Measurements from ENCODE around the gene WDR41. TPM values are rescaled to one million over a fixed set of nuclear protein-coding genes. Genes with fewer than 3 reads are reported as not detected.

WDR41 gene
- total RNA-seq, 2 donors from 2014 or later, result 61.6 to 80.9 TPM

DNA sequence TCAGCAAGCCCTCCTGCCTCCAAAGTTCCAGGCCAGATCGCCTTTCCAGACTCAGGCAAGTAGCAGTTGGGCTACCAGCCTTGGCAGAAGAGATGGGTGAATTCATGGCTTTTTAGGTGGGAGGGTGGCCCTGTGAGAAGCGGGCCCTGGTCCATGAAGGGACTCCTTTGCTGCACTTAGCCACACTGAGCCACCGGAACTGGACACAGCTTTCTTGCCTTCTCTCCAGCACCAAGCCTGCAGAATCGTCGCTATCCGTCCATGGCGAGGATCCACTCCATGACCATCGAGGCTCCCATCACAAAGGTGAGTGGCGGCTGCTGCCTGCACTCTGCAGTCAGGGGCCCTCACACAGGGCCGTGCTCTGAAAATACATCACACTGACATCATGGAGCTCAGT is 85.0 kb downstream of the WDR41 start:
- no peaks in the 10 kb centered on the region for H3K4me1 ChIP-seq (ENCODE audit: control insufficient read depth, insufficient read depth, low read length)
- H3K27me3 ChIP-seq (ENCODE audit: control insufficient read depth, insufficient read depth, low read length, poor library complexity, severe bottlenecking), result no peaks in the 10 kb centered on the region
- Mint-ChIP-seq H3K27ac (no peak overlapping the region), H3K36me3 (ENCODE audit: low read depth) (no peaks in the 10 kb centered on the region), H3K27me3 (ENCODE audit: insufficient read depth) (no peaks in the 10 kb centered on the region), H3K4me3 (no peak overlapping the region), H3K4me1 (no peaks in the 10 kb centered on the region), H3K9me3 (no peaks in the 10 kb centered on the region)
- no peak overlapping the region for H3K9ac ChIP-seq (ENCODE audit: extremely low read depth, low read length, poor library complexity, severe bottlenecking)
- no peak overlapping the region for H3K4me3 ChIP-seq (ENCODE audit: low read length)
- DNase-seq, result no peak
- no peaks in the 10 kb centered on the region for H3K36me3 ChIP-seq (ENCODE audit: control insufficient read depth, insufficient read depth, low read length)
- no peak overlapping the region for H3K27ac ChIP-seq (ENCODE audit: low read depth, low read length)
- TF ChIP-seq, protein P1, sequence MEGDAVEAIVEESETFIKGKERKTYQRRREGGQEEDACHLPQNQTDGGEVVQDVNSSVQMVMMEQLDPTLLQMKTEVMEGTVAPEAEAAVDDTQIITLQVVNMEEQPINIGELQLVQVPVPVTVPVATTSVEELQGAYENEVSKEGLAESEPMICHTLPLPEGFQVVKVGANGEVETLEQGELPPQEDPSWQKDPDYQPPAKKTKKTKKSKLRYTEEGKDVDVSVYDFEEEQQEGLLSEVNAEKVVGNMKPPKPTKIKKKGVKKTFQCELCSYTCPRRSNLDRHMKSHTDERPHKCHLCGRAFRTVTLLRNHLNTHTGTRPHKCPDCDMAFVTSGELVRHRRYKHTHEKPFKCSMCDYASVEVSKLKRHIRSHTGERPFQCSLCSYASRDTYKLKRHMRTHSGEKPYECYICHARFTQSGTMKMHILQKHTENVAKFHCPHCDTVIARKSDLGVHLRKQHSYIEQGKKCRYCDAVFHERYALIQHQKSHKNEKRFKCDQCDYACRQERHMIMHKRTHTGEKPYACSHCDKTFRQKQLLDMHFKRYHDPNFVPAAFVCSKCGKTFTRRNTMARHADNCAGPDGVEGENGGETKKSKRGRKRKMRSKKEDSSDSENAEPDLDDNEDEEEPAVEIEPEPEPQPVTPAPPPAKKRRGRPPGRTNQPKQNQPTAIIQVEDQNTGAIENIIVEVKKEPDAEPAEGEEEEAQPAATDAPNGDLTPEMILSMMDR (conservative IDR thresholded peaks at IDR 0.05), result no peak
- WGBS, 2 experiments (ENCODE audit: insufficient coverage in 1 of 2, insufficient read length in 1 of 2), result 93 to 95% methylated on average over 6 to 10 of the region's 10 CpGs
- H3K9me3 ChIP-seq (ENCODE audit: control insufficient read depth, low read length), result no peaks in the 10 kb centered on the region

DNA sequence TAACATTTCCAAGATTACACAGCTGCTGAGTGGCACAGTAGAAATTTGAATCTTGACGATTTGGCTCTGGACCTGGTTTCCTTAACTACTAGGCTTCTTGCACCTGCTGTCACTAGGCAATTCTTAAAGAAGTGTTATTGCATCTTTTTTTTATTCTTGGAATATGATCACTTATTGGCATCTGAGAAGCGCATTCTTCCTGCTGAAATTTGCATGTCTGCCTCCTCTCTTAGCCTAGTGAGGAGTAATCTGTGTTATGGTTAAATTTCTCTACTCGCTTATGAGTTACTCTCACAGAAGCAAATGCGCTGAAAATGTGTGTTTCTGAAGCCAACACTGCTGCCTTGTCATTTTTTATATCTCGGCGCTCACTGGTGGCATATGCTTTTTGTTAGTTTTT is 89.3 kb downstream of the WDR41 start:
- H3K27ac ChIP-seq (ENCODE audit: low read depth, low read length), result no peak overlapping the region
- Mint-ChIP-seq H3K9me3 (no peaks in the 10 kb centered on the region), H3K27ac (no peak overlapping the region), H3K4me1 (peaks cover 2% of the 10 kb centered on the region), H3K36me3 (ENCODE audit: low read depth) (no peaks in the 10 kb centered on the region), H3K27me3 (ENCODE audit: insufficient read depth) (no peaks in the 10 kb centered on the region), H3K4me3 (no peak overlapping the region)
- H3K9ac ChIP-seq (ENCODE audit: extremely low read depth, low read length, poor library complexity, severe bottlenecking), result no peak overlapping the region
- H3K36me3 ChIP-seq (ENCODE audit: control insufficient read depth, insufficient read depth, low read length), result no peaks in the 10 kb centered on the region
- 90 to 96% methylated on average over 6 of the region's 6 CpGs for WGBS, 2 experiments (ENCODE audit: insufficient coverage in 1 of 2, insufficient read length in 1 of 2)
- no peak for DNase-seq
- no peak overlapping the region for H3K4me3 ChIP-seq (ENCODE audit: low read length)
- H3K9me3 ChIP-seq (ENCODE audit: control insufficient read depth, low read length), result no peaks in the 10 kb centered on the region
- no peaks in the 10 kb centered on the region for H3K27me3 ChIP-seq (ENCODE audit: control insufficient read depth, insufficient read depth, low read length, poor library complexity, severe bottlenecking)
- TF ChIP-seq, protein P1 (conservative IDR thresholded peaks at IDR 0.05), result no peak
- H3K4me1 ChIP-seq (ENCODE audit: control insufficient read depth, insufficient read depth, low read length), result no peaks in the 10 kb centered on the region

DNA sequence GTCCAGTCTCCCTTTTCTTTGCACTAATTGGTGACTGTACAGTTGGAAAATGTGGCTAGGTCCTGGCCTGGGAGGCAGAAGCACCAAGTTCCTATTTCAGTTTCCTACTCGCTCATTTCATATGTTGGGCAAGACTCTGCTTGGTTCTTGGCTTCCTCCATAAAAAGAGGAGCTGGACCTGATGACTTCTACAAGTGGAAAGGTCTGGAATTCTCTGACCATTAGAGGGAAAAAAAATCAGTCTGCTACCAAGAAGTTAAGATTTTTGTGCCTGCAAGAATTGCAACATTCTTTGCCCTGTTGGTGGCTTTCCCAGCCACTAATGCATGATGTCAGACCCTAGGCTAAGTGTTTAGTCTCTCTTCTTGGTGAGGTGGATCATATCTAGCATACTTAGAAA is 91.5 kb downstream of the WDR41 start:
- Mint-ChIP-seq H3K36me3 (ENCODE audit: low read depth) (no peaks in the 10 kb centered on the region), H3K27me3 (ENCODE audit: insufficient read depth) (no peaks in the 10 kb centered on the region), H3K4me3 (no peak overlapping the region), H3K4me1 (peaks cover 10% of the 10 kb centered on the region), H3K27ac (no peak overlapping the region), H3K9me3 (no peaks in the 10 kb centered on the region)
- Histone ChIP-seq H3K4me1 (ENCODE audit: control insufficient read depth, insufficient read depth, low read length) (no peaks in the 10 kb centered on the region), H3K9me3 (ENCODE audit: control insufficient read depth, low read length) (no peaks in the 10 kb centered on the region), H3K9ac (ENCODE audit: extremely low read depth, low read length, poor library complexity, severe bottlenecking) (no peak overlapping the region), H3K27me3 (ENCODE audit: control insufficient read depth, insufficient read depth, low read length, poor library complexity, severe bottlenecking) (no peaks in the 10 kb centered on the region), H3K36me3 (ENCODE audit: control insufficient read depth, insufficient read depth, low read length) (no peaks in the 10 kb centered on the region), H3K4me3 (ENCODE audit: low read length) (no peak overlapping the region), H3K27ac (ENCODE audit: low read depth, low read length) (no peak overlapping the region)
- 88 to 100% methylated on average over 1 of the region's 1 CpG for WGBS, 2 experiments (ENCODE audit: insufficient coverage in 1 of 2, insufficient read length in 1 of 2)
- TF ChIP-seq, protein P1 (conservative IDR thresholded peaks at IDR 0.05), result no peak
- DNase-seq, result no peak

All from endodermal cell (in vitro differentiated cells).